ENCODE measurements around the gene ULBP2.
A peak's percentile ranks its signal among the peaks of the same experiment; 100 is the strongest.
"Not testable (repeated sequence)": the region's sequence is repeated elsewhere in the genome, so short reads cannot be mapped to it uniquely, and the experiment has no call there.

ULBP2 gene

GRCh38 chr6:149969635-149970034 is 27.8 kb downstream of the ULBP2 start:
- DNase-seq (ENCODE audit: low spot score) = no peak

DNA sequence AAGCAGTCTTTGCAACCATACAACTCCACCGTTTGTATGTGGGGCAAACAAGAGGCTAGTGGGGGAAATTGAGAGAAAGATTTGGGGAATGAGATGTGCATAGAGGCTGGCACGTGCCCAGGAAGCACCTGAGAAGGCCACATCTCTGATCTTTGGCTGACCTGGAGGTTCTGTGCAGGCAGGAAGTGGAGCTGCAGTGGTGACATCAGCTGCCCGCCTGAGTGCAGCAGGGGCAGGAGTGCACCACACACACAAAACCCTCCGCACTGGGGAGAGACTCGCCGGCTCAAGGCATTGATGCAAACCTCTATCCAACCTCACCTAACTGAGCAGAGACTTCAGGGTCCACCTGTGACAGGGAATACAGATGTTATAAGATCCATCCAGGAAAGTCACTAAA is 32.6 kb downstream of the ULBP2 start:
- not testable (repeated sequence) for DNase-seq (ENCODE audit: low spot score)

GRCh38 chr6:149974825-149975224 is 33.0 kb downstream of the ULBP2 start:
- DNase-seq (ENCODE audit: low spot score) = no peak

GRCh38 chr6:149975400-149975799 is 33.6 kb downstream of the ULBP2 start:
- no peak for DNase-seq (ENCODE audit: low spot score)

- DNase-seq (ENCODE audit: low spot score) = no peak
Measured at GRCh38 chr6:149977221-149977620, 35.4 kb downstream of the ULBP2 start.

GRCh38 chr6:149978610-149979009 is 36.8 kb downstream of the ULBP2 start:
- no peak for DNase-seq (ENCODE audit: low spot score)

- no peak for DNase-seq (ENCODE audit: low spot score)
Measured at GRCh38 chr6:149979293-149979692, 37.5 kb downstream of the ULBP2 start.

DNA sequence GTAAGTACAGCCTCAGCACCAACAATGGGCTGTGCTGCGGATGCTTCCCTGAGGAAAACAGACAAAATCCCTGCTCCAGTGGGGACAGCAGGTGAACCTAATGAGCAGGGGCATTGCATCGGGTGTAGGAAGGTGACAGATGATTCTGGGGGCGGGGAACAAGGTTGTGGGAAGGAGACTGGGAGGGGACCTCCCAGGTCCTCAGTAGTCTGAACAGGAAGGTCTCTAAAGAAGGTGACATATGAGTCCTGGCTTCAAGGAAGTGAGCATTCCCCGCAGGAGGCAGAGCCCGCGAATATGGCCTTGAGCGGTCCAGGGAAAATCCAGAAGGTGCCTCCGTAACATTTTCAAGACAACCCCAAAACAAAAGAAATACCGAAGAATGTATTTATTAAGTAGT is 41.3 kb downstream of the ULBP2 start:
- DNase-seq (ENCODE audit: low spot score) = no peak

DNA sequence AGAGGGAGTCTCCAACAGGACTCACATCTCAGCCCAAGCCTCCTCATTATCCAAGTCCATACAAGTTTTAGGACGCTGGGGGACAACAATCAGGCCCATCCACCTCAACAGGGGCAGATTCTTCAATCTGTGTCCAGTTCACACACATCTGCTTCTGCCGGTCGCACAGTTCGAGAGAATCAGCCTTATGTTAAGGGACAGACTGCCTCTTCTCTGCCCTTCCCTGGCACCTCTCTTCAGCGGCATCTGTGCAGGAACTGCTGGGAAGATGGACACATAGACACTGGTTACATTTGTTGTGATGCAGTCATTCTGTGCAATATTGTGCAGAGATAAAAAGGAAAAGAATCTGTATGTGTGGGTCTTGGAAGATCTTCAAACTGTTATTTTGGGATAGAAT is 43.0 kb downstream of the ULBP2 start:
- no peak for DNase-seq (ENCODE audit: low spot score)

- no peak for DNase-seq (ENCODE audit: low spot score)
Measured at GRCh38 chr6:149985481-149985937, 43.7 kb downstream of the ULBP2 start.

DNA sequence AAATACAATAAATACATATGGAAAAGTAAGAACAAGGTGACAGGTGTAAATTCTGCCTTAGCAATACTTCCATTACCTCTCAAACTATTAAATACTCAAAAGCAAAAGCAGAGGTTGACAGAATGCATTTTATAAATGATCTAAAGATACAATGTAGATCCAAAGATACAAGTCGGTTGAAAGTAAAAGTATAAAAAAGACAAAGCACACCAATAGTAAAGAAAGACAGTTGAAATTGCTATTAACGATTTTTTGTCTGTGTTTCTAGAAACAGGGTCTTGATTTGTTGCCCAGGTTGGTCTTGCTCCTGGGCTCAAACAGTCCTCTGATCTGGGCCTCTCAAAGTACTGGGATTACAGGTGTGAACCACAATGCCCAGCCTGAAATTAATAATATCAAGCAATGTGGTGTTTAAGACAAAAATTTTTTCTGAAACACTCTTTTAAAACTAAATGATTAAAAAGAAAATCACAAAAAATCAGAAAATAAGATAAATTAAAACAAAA is 45.8 kb downstream of the ULBP2 start:
- no peak for DNase-seq (ENCODE audit: low spot score)

DNA sequence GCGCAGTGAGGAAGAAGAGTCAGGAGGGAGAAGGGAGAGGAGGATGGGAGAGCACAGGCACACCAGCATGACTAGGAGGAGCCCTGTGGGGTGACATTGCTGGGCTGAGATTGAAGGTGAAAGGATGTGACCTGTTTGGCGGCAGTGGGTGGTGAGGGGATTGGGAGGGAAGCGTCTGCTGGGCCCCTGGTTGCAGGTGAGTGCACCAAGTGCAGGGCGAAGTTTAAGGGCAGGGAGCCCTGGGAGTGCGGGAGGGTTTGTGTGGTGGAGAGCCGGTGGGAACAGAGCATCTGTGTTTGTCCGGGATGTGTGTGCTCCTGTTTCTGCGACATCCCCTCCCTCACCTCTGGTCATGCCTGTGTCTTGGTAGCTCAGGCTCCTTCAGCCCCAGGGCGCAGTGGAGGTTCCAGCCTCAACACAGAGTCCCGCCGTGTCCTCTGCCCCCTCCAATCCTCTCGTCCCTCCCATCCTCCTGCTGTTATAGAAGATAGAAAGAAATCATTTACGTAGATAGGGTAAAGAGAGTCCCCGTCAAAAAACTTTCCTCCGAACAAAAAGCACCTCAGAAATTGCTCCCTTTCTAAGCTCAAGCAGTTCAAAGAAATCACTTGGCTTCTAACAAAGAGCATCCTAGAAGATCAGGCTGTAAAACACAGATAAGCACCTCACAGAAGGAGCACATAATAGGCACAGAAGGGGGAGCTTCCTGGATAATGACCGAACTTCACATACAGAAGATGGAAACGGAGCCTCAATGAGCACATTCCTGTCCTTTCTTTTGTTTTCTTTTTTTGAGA is 46.9 kb downstream of the ULBP2 start:
- DNase-seq (ENCODE audit: low spot score) = peak; percentile 55

DNA sequence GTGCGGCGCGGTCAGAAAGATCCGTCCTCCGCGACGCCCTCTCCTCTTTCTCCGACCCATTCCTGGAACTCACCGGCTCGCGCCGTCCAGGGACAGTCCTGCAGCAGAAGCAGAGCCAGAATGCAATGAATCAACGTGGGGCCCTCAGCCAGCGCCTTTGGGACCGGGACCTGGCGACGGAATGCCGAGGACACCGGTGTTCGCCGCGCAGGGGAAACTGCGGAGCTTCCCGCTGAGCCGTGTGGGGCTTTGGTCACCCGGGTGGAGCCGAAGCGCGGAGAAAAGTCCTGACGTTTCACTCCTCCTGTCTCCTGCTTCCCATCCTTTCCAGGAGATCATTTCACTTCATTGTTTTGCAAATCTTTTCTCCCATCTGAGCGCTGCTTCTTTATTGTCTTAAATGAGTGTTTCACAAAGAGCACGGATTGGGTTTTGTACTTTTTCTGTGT is 48.4 kb downstream of the ULBP2 start:
- peak; percentile 35 for DNase-seq (ENCODE audit: low spot score)

- peak; percentile 55 for DNase-seq (ENCODE audit: low spot score)
Measured at GRCh38 chr6:149990661-149991471, 49.1 kb downstream of the ULBP2 start.

DNA sequence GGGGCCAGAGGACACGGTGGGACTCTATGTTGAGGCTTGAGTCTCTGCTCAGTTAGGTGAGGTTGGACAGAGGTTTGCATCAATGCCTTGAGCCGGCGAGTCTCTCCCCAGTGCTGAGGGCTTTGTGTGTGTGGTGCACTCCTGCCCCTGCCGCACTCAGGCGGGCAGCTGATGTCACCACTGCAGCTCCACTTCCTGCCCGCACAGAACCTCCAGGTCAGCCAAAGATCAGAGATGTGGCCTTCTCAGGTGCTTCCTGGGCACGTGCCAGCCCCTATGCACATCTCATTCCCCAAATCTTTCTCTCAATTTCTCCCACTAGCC is 49.6 kb downstream of the ULBP2 start:
- not testable (repeated sequence) for DNase-seq (ENCODE audit: low spot score)

- DNase-seq (ENCODE audit: low spot score) = no peak
Measured at GRCh38 chr6:149991838-149992237, 50.0 kb downstream of the ULBP2 start.

- no peak for DNase-seq (ENCODE audit: low spot score)
Measured at GRCh38 chr6:149995235-149995750, 53.5 kb downstream of the ULBP2 start.

- DNase-seq (ENCODE audit: low spot score) = no peak
Measured at GRCh38 chr6:149995971-149996370, 54.2 kb downstream of the ULBP2 start.
